Measurements from ENCODE around the gene PTPN4.

DNA sequence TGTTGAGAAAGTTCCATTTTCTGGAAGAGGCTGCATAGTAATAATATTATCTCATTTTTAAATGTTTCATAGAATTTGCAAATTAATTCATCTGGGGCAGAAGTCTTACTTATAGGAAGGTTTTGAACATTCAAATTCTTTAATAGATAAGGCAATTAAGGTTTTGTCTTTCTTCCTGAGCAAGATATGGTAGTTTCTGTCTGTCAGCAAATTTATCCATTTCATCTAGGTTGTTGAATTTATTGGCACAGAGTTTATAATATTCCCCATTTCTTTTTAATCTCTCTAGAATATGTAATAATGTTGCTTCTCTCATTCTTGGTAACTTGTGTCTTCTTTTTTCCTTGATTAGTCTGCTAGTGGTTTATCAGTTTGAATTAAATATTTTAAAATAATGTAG lies 163.0 kb downstream of the PTPN4 start:
- no peak for TF ChIP-seq YY1 (IDR thresholded peaks at IDR 0.05; ENCODE audit: insufficient read depth, insufficient read length)
- no peak for TF ChIP-seq SUZ12 (IDR thresholded peaks at IDR 0.05; ENCODE audit: extremely low read depth, insufficient read depth, insufficient read length)
- no peak for TF ChIP-seq ZNF274 (IDR thresholded peaks at IDR 0.05; ENCODE audit: low read depth, low read length)

Data from NT2/D1 (cell line).